Measurements from ENCODE around the gene CEP120. TPM values are rescaled to one million over a fixed set of nuclear protein-coding genes. Genes with fewer than 3 reads are reported as not detected.
"Not testable (repeated sequence)": the region's sequence is repeated elsewhere in the genome, so short reads cannot be mapped to it uniquely, and the experiment has no call there.

The CEP120 gene
- 10 to 100 TPM in 1 of 4 donors, 1 to 10 TPM in 3; 5.0 to 21.4 (median 9.1) TPM for total RNA-seq

DNA sequence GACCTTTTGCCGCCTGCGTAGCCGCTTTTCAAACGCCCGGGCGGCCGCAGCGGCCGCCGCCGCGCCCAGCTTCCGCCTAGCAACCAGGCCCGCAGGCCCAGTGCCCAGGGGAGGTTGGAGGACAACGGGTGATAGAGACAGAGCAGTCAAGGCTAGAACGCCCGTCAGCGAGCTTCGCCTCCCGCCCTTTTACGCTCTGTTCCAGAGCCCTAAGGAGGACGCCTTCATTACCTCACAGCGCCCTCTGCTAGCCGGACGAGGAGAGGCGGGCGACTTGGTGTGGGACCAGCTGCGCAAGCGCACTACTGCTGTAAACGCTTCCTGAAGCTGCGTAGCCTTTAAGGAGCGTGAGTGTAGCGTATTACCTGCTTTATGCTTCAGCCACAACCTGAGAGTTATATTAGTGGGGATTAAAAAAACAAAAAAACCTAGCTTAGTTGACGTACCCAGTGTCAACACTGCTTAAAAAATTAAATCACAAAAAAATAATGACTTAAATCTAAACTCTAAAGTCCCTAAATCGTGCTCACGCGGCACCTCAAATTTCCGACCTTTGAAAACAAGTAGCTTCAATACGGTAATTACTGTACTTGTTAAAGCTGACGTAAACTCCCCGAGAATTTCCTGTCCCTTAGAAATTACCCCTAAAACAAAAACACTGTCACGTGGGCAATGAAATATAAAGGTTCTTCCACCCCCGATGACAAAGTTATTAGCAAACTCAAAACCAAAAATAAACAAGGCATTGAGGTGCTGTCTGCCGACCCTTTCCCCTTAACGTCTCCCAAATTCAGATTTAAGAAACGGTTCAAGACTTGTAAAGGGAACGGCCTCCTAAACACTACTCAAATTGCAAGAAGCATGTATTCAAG lies at the start of gene CEP120:
Gene CEP120, minus strand, starts transcription at position 126 of the 872 bp plus-strand sequence. CDS start 405 bp downstream, outside the sequence.
- 0 to 1% methylated on average over 32 to 35 of the region's 47 CpGs for WGBS, 2 donors
- peak in 1 of 2 donors; percentile 29 for TF ChIP-seq POLR2A (IDR thresholded peaks at IDR 0.05)
- TF ChIP-seq, protein P1, sequence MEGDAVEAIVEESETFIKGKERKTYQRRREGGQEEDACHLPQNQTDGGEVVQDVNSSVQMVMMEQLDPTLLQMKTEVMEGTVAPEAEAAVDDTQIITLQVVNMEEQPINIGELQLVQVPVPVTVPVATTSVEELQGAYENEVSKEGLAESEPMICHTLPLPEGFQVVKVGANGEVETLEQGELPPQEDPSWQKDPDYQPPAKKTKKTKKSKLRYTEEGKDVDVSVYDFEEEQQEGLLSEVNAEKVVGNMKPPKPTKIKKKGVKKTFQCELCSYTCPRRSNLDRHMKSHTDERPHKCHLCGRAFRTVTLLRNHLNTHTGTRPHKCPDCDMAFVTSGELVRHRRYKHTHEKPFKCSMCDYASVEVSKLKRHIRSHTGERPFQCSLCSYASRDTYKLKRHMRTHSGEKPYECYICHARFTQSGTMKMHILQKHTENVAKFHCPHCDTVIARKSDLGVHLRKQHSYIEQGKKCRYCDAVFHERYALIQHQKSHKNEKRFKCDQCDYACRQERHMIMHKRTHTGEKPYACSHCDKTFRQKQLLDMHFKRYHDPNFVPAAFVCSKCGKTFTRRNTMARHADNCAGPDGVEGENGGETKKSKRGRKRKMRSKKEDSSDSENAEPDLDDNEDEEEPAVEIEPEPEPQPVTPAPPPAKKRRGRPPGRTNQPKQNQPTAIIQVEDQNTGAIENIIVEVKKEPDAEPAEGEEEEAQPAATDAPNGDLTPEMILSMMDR (IDR thresholded peaks at IDR 0.05), result no peak
- intact Hi-C loops (cut with DNase I; ENCODE audit: low total_unique reads), result no loop called here

DNA sequence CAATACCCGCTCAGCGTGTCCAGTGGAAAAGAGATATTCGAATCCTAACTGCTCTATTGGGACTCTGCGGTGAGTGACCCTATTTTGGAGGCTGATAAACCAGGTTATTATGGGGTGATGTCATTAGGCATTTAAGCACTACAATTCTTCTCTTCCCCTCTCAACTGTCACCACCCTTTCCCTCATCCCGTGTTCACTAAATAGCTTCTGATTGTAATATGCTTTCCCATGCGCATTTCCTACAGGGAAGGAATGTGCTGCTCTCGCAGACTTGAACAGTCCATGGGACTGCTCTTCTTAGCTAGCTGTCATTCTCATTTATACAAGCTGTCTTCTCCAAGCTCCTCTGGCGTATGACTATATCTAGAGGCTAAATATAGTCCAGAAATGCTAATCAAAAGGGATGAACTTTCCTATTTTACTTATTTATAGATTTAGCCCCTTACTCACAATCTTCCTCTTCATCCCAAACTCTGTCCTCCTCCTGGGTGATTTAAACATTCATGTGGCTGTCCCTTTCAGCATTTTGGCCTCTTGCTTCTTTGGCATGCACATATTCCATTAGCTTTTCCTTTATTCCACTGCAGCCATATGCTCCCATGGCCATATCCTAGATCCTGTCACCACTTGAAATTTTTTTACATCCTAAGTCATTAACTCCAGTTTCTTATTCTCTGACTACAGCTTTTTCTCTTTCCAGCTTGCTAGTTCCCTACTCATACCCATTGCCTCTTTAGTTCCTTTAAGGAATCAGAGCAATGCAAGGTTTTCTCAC lies 49.1 kb upstream of the CEP120 start:
- DNase-seq (ENCODE audit: low spot score in 2 of 2), result no peak
- TF ChIP-seq POLR2A (IDR thresholded peaks at IDR 0.05), result no peak
- TF ChIP-seq, protein P1 (IDR thresholded peaks at IDR 0.05), result no peak
- intact Hi-C loops (cut with DNase I; ENCODE audit: low total_unique reads), result no loop called here
- H3K4me3 ChIP-seq (ENCODE audit: low read depth, poor library complexity, severe bottlenecking), result no peak overlapping the region
- WGBS, 2 donors, result 75 to 81% methylated on average over 8 of the region's 8 CpGs

More for the DNA sequence above, at the start of gene CEP120:
- H3K4me3 ChIP-seq (ENCODE audit: low read depth, poor library complexity, severe bottlenecking), result peak within 1 kb of the TSS; percentile 76
- DNase-seq (ENCODE audit: low spot score in 2 of 2), result peak; percentile 98 to 99

DNA sequence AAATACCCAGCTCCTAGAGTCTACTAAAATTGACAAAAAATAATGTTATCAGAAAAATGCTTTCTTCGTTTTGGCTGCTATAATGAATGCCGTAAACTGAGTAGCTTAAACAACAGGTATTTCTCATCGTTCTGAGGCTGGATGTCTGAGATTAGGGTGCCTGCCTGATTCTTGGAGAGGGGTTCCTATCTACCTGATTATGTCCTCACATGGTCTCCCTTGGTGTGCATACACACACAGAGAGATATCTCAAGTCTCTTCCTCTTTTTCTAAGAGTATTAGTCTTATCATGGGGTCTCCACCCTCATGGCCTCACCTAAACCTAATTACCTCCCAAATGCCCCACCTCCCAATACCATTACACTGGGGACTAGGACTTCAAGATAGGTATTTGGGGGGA lies 48.2 kb upstream of the CEP120 start:
- DNase-seq (ENCODE audit: low spot score in 2 of 2), result no peak
- 91 to 94% methylated on average over 3 of the region's 3 CpGs for WGBS, 2 donors
- no peak overlapping the region for H3K4me3 ChIP-seq (ENCODE audit: low read depth, poor library complexity, severe bottlenecking)
- intact Hi-C loops (cut with DNase I; ENCODE audit: low total_unique reads), result no loop called here
- no peak for TF ChIP-seq POLR2A (IDR thresholded peaks at IDR 0.05)
- TF ChIP-seq, protein P1 (IDR thresholded peaks at IDR 0.05), result no peak

DNA sequence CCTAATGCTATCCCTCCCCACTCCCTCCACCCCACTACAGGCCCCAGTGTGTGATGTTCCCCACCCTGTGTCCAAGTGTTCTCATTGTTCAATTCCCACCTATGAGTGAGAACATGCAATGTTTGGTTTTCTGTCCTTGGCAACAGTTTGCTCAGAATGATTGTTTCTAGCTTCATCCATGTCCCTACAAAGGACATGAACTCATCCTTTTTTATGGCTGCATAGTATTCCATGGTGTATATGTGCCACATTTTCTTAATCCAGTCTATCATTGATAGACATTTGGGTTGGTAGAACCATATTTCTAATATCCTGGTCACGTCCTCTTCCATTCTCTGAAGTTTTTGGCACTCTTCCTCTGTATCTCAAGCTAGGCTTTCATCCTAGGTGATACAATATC lies 43.6 kb upstream of the CEP120 start:
- DNase-seq (ENCODE audit: low spot score in 2 of 2); H3K4me3 ChIP-seq (ENCODE audit: low read depth, poor library complexity, severe bottlenecking); intact Hi-C loops (cut with DNase I; ENCODE audit: low total_unique reads): not testable (repeated sequence)
- 92 to 96% methylated on average over 1 of the region's 1 CpG for WGBS, 2 donors

DNA sequence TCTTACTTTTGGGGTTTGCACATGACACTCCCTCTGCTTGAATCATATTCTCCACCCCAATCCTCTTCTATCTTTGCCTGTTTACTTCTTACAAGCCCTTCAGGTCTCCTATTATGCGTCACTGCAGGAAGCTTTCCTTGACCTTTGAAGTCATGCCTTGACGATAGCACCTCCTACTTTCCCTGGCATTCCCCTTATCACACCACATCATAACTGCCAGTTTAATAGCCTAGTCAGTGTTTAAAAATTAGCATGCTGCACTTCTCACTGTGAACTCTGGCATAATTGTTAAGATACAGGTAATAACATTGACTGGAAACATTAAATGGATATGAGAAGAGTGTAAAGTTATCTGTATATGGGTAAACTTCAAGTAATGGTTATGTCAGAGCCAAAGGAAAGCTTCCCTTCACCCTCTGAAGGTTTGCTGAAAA lies 37.1 kb upstream of the CEP120 start:
- TF ChIP-seq POLR2A (IDR thresholded peaks at IDR 0.05), result no peak
- TF ChIP-seq, protein P1 (IDR thresholded peaks at IDR 0.05), result no peak
- 35 to 39% methylated on average over 2 of the region's 2 CpGs for WGBS, 2 donors
- no peak for DNase-seq (ENCODE audit: low spot score in 2 of 2)
- intact Hi-C loops (cut with DNase I; ENCODE audit: low total_unique reads), result no loop called here
- no peak overlapping the region for H3K4me3 ChIP-seq (ENCODE audit: low read depth, poor library complexity, severe bottlenecking)

DNA sequence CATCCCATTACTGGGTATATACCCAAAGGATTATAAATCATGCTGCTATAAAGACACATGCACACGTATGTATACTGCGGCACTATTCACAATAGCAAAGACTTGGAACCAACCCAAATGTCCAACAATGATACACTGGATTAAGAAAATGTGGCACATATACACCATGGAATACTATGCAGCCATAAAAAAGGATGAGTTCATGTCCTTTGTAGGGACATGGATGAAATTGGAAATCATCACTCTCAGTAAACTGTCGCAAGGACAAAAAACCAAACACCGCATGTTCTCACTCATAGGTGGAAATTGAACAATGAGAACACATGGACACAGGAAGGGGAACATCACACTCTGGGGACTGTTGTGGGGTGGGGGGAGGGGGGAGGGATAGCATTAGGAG lies 35.8 kb upstream of the CEP120 start:
- 90 to 98% methylated on average over 3 to 4 of the region's 4 CpGs for WGBS, 2 donors
- intact Hi-C loops (cut with DNase I; ENCODE audit: low total_unique reads); DNase-seq (ENCODE audit: low spot score in 2 of 2); H3K4me3 ChIP-seq (ENCODE audit: low read depth, poor library complexity, severe bottlenecking): not testable (repeated sequence)

Data from lower leg skin (tissue), 4 donors.